ENCODE results near the gene LRRC8D. TPM values are rescaled to one million over a fixed set of nuclear protein-coding genes. Genes with fewer than 3 reads are reported as not detected.

LRRC8D gene
- total and polyA plus RNA-seq, 2 of the 4 experiments (the other 2 are of a cell fraction), result 34.1 to 35.3 TPM

GRCh38 chr1:89946532-89946931, 125.7 kb downstream of the LRRC8D start:
- Histone ChIP-seq H3K4ac (ENCODE audit: low read depth, low read length) (peak overlapping the region; percentile 20; the same call in 1 of the 2 replicates), H3K9me1 (ENCODE audit: insufficient read depth, low read length) (peaks cover 19% of the 10 kb centered on the region), H4K5ac (ENCODE audit: low read depth, low read length) (no peak overlapping the region), H3K4me1 (ENCODE audit: control insufficient read depth, insufficient read depth, low read length) (peaks cover 21% of the 10 kb centered on the region), H3K36me3 (ENCODE audit: control insufficient read depth, insufficient read depth, low read length) (no peaks in the 10 kb centered on the region), H2BK20ac (ENCODE audit: low read depth, low read length) (peak overlapping the region; percentile 38; the same call in 1 of the 2 replicates), H3K4me2 (ENCODE audit: low read depth, low read length) (no peak overlapping the region), H2BK5ac (ENCODE audit: low read depth, low read length, poor library complexity, severe bottlenecking) (peak overlapping the region; percentile 65), H3K56ac (ENCODE audit: extremely low read depth, insufficient read depth, low read length) (peak overlapping the region; percentile 38; the same call in 1 of the 2 replicates), H4K20me1 (ENCODE audit: insufficient read depth, low read length) (no peaks in the 10 kb centered on the region), H2AK5ac (ENCODE audit: low read depth, low read length) (peak overlapping the region; percentile 43; the same call in 1 of the 2 replicates), H3K79me1 (ENCODE audit: low read depth in 1 of 2, low read length in 2 of 2) (no peaks in the 10 kb centered on the region), H3K14ac (replicated peaks; ENCODE audit: low read depth, low read length) (0 out of 2 replicates have a peak overlapping the region, but pooled peaks have one; percentile 37), H3K23ac (ENCODE audit: low read depth, low read length) (peak overlapping the region; percentile 68; the same call in 1 of the 2 replicates), H2BK15ac (ENCODE audit: low read depth, low read length) (peak overlapping the region; percentile 7; the same call in 2 of the 3 replicates), H2AK9ac (replicated peaks; ENCODE audit: low read depth, low read length, poor library complexity) (no peak overlapping the region), H2BK120ac (ENCODE audit: low read depth, low read length) (peak overlapping the region; percentile 52; the same call in 1 of the 2 replicates), H3K4me3 (ENCODE audit: insufficient read depth, low read depth, low read length) (no peak overlapping the region), H3K9me3 (ENCODE audit: control insufficient read depth, insufficient read depth, low read length) (peaks cover 2% of the 10 kb centered on the region), H2AFZ (replicated peaks; ENCODE audit: low read length, poor library complexity) (no peak overlapping the region), H3K18ac (ENCODE audit: low read depth, low read length) (no peak overlapping the region; the same call in 1 of the 2 replicates), H3K27ac (ENCODE audit: insufficient read depth, low read length) (peak overlapping the region; percentile 53; the same call in 1 of the 2 replicates), H3K9ac (ENCODE audit: low read depth, low read length) (no peak overlapping the region), H3K27me3 (ENCODE audit: control insufficient read depth, insufficient read depth, low read length) (no peaks in the 10 kb centered on the region), H4K8ac (ENCODE audit: low read depth in 2 of 2, low read length in 2 of 2) (peak overlapping the region in 1 of 2 experiments; percentile 50; a peak in 2 of 4 replicates), H4K91ac (ENCODE audit: insufficient read depth, low read depth, low read length) (peak overlapping the region; percentile 59; the same call in 1 of the 2 replicates)
- dilution Hi-C loops (cut with HindIII; ENCODE audit: low sequenced_read_pairs, unreplicated experiment), result no loop called here
- WGBS, 2 experiments (ENCODE audit: extremely low coverage in 2 of 2, insufficient read length in 1 of 2), result no CpG with 5 or more reads among the region's 1 CpG
- ChIA-PET POLR2A (ENCODE audit: unreplicated experiment) (interaction anchor here (0.6 kb wide), 1 partner anchor 1887 kb away, joined by 6 read pairs; no protein-coding TSS in a partner anchor), CTCF (no interaction called here)
- intact Hi-C loops (cut with micrococcal nuclease), result no loop called here
- ATAC-seq (ENCODE audit: low read depth) (no peak; the same call in 1 of the 2 replicates), DNase-seq (peak; percentile 22)
- in situ Hi-C loops (cut with MboI; ENCODE audit: low sequenced_read_pairs), result no loop called here
- TF ChIP-seq RCOR1 (IDR thresholded peaks at IDR 0.05; ENCODE audit: insufficient replicate concordance, low read length) (no peak), RAD21 (IDR thresholded peaks at IDR 0.05; ENCODE audit: low read length) (no peak), SMC3 (IDR thresholded peaks at IDR 0.05; ENCODE audit: low read depth, low read length) (no peak), MAFK (IDR thresholded peaks at IDR 0.05; ENCODE audit: low read depth, low read length) (no peak), CTCF (conservative IDR thresholded peaks at IDR 0.05; ENCODE audit: low read depth, low read length) (no peak), POLR2A (IDR thresholded peaks at IDR 0.05; ENCODE audit: low read depth, low read length) (no peak), BHLHE40 (IDR thresholded peaks at IDR 0.05; ENCODE audit: low read depth, low read length) (no peak), FOS (IDR thresholded peaks at IDR 0.05; ENCODE audit: low read depth, low read length) (no peak), CEBPB (IDR thresholded peaks at IDR 0.05; ENCODE audit: low read depth, low read length) (no peak)
- no TSS peak for BruUV-seq (replicated peaks)
